HG02840 (cell line): ENCODE data around the gene PDPN.

ENCODE experiments used
- ATAC-seq: cut with Tn5 transposase; IDR thresholded peaks from one replicate; pipeline ENCODE4 v1.9.1; 2021; ENCODE audit warnings: mild to moderate bottlenecking, moderate library complexity, moderate number of reproducible peaks; ENCODE audit not compliant: unreplicated experiment, low FRiP score

PDPN gene

DNA sequence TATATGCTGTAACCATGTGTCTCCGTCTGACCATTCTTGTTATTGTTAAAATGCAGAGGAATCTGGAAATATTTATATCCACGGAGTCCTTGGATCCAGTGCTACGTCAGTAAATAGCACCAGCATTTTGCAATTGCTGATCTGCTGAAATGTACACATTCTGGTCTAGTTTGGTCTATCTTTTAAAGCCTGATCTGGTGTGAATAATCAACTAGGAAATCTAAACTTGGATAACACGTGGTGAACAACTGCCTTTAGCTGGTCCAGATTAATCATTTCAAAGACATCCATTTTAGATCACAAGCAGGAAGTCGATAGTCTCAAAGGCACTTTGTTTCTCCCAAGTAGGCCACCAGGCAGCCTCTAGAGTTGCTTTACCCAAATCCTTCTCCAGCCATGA lies 32.6 kb downstream of the PDPN start:
- ATAC-seq = no peak

DNA sequence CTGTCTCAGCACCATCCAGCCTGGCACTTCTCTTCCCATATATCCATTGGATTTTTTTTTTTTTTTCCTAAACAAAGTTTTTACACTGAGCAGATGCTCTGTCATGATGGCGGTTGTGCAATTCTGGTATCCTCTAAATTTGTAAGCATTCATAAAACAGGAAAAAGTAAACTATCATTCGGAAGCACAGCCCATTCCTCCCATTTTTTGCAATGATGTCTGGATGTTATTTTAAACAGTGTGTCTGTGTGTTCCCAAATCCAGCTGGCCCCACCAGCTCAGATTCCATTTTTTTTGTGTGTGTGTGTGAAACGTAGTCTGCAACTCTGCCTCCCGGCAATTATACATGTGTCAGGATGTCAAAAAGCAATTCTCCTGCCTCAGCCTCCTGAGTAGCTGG lies 33.5 kb downstream of the PDPN start:
- no peak for ATAC-seq

DNA sequence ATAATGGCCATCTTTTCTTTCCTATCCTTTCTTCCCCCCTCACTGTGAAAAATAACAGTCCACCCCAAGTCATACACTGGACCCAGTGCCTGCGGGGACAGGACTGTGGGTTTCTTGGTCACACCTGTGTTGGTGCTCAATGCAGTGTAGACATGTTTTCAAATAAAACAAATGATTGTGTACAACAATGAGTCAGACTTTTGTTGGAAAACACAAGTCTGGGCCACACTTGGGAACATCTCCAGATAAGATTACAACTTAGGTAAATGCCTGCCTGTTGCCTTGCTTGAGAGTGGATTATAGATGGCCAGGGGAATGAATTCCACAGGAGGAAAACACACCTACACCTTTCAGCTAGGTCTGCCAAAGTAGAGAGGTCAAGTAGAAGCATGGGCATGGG lies 34.1 kb downstream of the PDPN start:
- ATAC-seq = no peak

- ATAC-seq = no peak
Observed at GRCh38 chr1:13618483-13618882, 34.9 kb downstream of the PDPN start.

GRCh38 chr1:13619909-13620308 lies 36.3 kb downstream of the PDPN start:
- ATAC-seq = no peak

- ATAC-seq = no peak
Observed at GRCh38 chr1:13620825-13621224, 37.2 kb downstream of the PDPN start.

DNA sequence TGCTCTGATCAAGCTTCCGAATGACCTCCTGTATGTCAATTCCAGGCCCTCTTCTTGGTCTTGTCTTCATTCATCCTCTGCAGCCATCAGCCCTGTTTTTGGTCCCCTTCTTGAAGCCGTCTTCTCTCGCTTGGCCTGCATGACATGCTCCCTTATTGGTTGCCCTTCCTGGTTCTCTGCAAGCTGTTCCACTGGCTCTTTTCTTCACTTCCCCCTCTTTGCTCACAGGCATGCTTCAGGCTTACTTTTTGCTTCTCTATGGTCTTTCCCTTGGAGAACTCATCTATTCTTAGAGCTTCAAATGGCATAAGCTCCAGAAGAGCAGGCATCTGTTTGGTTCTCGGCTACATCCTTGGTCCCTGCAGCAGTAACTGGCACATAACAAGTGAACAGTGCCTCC lies 38.8 kb downstream of the PDPN start:
- ATAC-seq = no peak

DNA sequence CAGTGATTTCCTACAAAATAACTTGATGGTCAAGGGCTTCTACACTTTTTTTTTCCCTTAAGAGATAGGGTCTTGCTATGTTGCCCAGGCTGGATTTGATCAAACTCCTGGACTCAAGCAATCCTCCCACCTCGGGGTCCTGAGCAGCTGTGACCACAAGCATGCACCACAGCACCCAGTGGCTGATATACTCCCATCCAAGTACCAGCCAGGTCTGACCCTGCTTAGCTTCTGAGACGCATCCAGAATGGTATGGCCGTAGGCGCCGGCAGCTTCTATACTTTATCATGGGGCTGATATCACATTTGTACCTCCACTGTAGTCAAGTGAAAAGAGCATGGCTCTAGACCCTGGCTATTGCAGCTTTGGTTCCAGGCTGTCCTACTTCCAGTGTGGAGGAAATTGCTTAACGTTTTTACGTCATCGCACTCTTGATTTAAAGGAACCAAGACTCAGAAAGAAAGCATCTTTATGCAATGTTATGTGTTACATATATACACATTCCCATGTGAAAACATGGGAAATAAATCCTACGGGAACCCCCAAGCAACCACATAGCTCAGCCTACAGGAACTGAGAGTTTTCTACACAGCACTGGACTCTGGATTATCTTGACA lies 39.5 kb downstream of the PDPN start:
- no peak for ATAC-seq

GRCh38 chr1:13624526-13624925 lies 40.9 kb downstream of the PDPN start:
- ATAC-seq = no peak

GRCh38 chr1:13627127-13627526 lies 43.5 kb downstream of the PDPN start:
- no peak for ATAC-seq

- ATAC-seq = no peak
Observed at GRCh38 chr1:13628218-13628617, 44.6 kb downstream of the PDPN start.

GRCh38 chr1:13628711-13629110 lies 45.1 kb downstream of the PDPN start:
- no peak for ATAC-seq

- ATAC-seq = no peak
Observed at GRCh38 chr1:13642306-13643004, 58.8 kb downstream of the PDPN start.

DNA sequence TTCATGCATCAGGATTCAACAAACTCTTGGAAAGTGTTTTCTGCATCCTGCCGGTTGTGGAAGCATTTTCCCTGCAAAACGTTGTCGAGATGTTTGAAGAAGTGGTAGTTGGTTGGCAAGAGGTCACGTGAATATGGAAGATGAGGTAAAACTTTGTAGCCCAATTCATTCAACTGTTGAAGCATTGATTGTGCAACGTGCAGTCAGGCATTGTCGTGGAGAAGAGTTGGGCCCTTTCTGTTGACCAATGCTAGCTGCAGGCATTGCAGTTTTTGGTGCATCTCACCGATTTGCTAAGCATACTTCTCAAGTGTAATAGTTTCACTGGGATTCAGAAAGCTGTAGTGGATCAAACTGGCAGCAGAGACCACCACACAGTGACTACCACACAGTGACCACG lies 59.4 kb downstream of the PDPN start:
- ATAC-seq = no peak

DNA sequence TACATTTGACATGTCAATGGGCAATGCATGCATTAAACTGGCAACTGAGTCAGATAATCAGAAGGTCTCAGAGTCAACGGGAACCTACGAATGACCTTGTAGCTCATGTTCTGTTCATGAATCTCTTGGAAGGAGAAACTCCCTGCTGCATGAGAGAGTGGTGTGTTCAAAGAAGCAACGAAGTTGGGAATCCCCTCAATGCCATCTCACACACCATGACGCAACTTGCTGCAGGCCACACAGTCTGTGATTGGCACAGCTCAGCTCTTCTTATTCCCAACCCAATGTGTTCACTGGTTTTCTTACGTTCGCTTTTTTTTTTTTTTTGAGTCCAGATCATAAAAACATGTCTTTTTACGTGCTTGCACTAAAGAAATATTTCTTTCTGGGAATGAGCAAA lies 62.9 kb downstream of the PDPN start:
- no peak for ATAC-seq

DNA sequence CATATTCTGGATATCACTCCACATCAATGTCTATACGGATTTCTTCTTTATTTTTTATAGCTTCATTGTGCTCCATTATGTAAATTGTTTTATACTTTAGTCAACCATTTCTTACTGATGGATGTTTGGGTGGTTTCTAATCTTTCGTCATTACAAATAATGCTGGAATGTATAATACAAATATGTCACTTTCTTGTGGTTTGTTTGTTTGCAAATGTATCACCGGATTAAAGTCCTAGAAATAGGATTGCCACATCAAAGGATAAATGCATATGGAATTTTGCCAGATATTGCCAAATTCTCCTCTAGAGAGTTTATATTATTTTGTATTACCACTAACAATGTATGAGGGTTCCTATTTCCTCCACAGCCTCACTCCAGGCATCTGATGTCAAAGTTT lies 67.6 kb downstream of the PDPN start:
- ATAC-seq = no peak

DNA sequence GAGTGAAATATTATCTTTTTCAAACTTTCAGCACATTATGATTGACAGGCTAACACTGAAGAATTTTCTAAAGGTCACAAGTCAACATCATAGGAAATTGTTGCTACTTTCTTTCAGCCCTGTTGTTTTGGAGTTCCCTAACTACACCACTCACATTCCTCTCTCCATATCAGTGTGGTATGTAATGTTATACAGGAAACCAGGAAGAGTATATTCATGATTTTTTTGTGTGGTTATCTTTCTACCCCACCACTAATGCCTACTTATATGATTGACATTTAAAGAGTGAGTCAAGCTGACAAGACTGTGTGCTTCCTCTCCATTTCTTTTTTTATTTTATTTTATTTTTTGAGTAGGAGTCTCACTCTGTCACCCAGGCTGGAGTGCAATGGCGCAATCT lies 68.6 kb downstream of the PDPN start:
- ATAC-seq = no peak

- no peak for ATAC-seq
Observed at GRCh38 chr1:13661539-13661938, 77.9 kb downstream of the PDPN start.

GRCh38 chr1:13662493-13662892 lies 78.9 kb downstream of the PDPN start:
- ATAC-seq = no peak

GRCh38 chr1:13663969-13664368 lies 80.3 kb downstream of the PDPN start:
- no peak for ATAC-seq

- ATAC-seq = no peak
Observed at GRCh38 chr1:13664451-13664850, 80.8 kb downstream of the PDPN start.

- no peak for ATAC-seq
Observed at GRCh38 chr1:13666317-13666716, 82.7 kb downstream of the PDPN start.
